T47D (cell line): Measurements from ENCODE around the gene ADCY2.

Experiments used
- DNase-seq, 2 experiments: peaks; one replicate each; pipeline versions ENCODE4 v3.0.0 to v3.0.0-alpha.2; 2011 to 2012; ENCODE audit warnings: low read depth in 1 of 2, low spot score in 1 of 2
- JUND ChIP-seq: IDR thresholded peaks from 2 replicates; pipeline ENCODE4 v1.6.1; 2012; ENCODE audit warnings: low read depth
- in situ Hi-C: cut with HindIII; loops from 2 replicates; pipeline ENCODE4 v1.10.0; 2016; ENCODE audit warnings: low sequenced_read_pairs, low pct_unique_long_range_greater_than_20kb

ADCY2 gene

DNA sequence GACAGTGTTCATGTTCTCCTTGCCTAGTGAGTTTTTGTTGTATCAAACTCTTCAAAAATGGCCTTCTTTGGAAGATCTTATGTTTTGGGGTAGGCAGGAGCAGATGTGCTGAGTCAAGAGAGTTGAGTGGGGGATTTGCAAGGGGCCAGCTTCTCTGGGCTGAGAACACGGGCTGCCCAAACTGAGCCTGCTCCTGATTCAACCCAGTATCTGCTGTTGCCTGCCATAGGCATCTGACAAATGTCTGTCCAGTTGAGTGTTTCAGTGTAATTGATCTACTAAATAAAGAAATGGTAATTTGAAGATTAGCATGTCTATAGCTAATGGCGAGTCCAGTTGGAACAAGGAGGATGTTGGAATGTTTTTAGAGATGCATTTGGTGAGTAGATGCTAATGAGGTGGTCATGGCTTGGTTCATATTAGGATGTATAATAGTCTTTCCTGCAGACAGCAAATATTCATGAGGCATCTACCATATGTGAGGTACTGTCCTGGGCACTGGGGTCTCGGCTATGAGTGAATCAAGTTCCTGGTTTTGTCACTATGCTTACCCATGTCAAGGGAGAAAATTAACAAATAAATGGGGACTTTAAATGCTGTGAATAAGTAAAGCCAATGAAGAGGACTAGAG lies 119.5 kb downstream of the ADCY2 start:
- in situ Hi-C loops = no loop called here
- no peak for DNase-seq
- TF ChIP-seq JUND = no peak

DNA sequence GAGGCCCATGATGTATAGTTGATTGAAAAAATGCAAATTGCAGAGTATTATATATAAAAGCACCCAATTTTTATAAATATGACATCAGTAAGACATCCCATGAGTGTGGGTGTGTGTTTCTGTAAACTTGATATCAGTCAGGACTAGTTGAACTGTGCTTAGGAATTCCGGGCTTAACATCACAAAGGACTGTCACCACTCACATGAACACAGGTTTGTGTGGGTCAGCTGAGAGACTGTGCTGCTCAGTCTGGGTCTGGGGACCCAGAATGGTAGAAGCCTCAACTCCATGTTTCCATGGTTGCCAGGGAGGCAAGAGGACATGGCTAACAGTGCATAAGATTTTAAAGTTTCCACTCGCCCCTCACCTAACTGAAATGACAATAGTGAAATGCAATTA lies 120.3 kb downstream of the ADCY2 start:
- no peak for TF ChIP-seq JUND
- in situ Hi-C loops = no loop called here
- DNase-seq = no peak

GRCh38 chr5:7517006-7517405 lies 121.1 kb downstream of the ADCY2 start:
- in situ Hi-C loops = no loop called here
- no peak for TF ChIP-seq JUND
- DNase-seq = no peak

GRCh38 chr5:7518947-7519560 lies 123.1 kb downstream of the ADCY2 start:
- peak in 1 of 2 experiments; percentile 47 for DNase-seq
- TF ChIP-seq JUND = no peak
- in situ Hi-C loops = no loop called here

DNA sequence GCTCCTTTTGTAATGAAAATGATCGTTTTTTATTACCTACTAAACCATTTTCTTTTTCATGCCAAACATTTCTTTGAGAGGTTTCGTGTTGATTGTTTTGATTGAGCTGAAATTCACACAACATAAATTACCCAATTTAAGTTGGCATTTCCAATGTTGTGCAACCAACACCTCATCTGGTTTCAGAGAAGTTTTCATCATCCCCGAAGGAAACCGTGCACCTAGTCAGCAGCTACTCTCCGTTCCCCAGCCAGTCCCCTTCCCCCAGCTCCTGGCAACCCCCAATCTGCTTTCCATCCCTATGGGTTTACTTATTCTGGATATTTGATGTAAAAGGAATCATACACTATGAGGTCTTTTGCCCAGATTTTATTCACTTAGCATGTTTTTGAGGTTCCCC lies 123.6 kb downstream of the ADCY2 start:
- in situ Hi-C loops = no loop called here
- no peak for TF ChIP-seq JUND
- DNase-seq = no peak

DNA sequence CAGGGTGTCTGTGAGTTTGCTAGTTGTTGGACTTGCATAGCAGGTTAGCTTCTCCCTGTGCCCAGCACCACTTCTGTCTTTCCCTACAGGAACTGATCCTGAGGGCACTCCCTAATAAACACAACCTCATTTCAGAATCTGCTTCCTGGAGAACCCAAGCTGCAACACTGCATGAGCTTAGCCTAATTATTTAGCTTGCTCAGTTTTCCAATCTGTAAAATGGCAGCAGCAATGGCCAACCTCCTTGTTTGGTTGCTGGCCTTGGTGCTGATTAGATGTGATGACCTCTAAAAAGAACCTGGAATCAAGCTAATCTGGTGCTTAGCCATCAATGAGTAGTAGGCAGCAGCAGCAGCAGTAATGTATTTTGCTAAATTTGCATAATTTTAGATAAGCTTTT lies 133.9 kb downstream of the ADCY2 start:
- in situ Hi-C loops = no loop called here
- peak in 1 of 2 experiments; percentile 20 for DNase-seq
- TF ChIP-seq JUND = no peak

GRCh38 chr5:7533941-7534340 lies 138.0 kb downstream of the ADCY2 start:
- TF ChIP-seq JUND = no peak
- in situ Hi-C loops = no loop called here
- DNase-seq = no peak

- no peak for TF ChIP-seq JUND
- in situ Hi-C loops = no loop called here
- DNase-seq = no peak
Measured at GRCh38 chr5:7534505-7534904, 138.6 kb downstream of the ADCY2 start.

DNA sequence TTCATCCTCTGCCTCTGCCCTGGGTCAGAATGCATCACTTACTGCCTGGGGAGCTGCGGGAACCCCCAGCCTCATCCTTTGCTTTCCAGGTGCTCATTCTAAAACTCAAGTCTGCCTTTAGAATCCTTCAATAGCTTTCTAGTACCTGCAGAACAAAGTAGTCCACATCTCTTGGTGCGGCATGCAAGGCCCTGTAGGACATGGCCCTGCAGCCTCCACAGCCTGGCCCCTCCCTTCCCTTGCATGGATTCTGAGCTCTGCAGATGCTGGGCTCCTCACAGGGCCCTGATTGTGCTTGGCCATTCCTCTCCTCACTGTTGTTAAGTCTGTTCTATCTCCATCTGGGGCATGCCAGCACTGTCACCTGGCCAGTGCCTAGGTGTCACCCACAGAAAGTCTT lies 141.6 kb downstream of the ADCY2 start:
- no peak for DNase-seq
- in situ Hi-C loops = no loop called here
- no peak for TF ChIP-seq JUND

DNA sequence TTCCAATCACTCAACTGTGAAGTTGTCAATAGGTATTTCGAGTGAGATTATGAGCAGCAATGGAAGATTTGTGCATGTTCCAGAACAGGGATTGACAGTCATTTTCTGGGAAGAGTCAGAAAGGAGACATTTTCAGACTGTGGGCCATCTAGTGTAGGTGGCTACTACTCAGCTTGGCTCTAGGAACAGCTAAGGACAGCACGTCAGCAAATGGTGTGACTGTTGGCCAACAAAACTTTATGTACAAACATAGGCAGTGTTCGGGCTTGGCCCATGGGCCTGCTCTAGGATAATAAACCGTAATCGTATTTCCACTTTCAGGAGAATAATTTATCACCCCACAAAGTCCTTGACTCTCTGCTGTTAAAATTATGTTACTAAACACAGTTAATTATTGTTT lies 143.6 kb downstream of the ADCY2 start:
- DNase-seq = no peak
- in situ Hi-C loops = no loop called here
- TF ChIP-seq JUND = no peak

DNA sequence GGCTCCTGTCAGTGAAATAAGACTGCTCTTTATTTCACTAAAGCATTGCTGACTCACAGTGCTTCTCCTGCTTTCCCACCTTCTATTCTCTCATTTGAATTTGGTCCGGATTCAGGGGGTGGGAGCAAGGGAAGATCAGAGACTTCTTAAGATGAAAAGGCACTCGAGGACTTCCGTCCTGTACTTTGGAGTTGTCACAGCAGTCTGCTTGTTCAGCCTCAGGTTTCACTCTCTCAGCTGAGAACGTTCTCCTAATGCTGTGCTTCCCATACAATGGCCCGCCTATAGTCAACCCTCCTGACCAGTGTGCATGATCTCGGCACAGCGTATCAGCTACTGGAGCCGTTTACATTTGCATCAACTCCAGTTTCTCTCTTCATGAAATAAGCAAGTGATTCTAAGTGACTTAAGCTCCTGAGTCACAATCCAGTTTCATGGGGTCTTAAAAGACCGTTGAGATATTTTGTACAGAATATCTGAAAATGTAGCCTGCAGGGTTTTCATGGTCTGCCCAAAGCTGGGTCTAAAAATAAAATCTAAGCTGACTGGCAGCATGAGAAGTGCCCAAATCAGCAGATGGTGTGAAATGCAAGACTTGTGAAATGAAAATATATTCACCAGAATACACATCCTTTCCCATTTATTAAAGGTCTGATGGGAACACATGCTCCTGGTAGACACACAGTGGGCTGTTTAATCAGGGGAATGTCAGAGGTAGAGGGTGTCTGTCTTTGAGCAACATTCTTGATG lies 145.0 kb downstream of the ADCY2 start:
- TF ChIP-seq JUND = no peak
- no peak for DNase-seq
- in situ Hi-C loops = no loop called here

DNA sequence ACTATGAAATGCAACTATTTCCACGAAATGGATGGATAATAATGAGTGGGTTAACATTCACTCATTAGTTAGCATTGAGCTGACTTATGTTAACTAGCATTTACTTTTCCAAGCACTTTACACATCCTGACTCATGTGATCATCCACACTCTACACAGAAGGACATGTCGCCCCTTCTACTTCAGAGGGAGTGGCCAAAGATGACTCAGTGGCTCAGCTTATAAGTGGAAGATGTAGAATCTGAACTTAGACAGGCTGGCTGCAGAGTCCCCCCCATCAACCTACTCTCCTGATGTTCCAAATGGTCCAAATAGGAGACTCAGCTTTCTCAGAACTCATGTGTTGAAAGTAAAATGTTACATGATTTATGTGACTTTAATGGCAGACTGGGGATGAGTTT lies 146.0 kb downstream of the ADCY2 start:
- TF ChIP-seq JUND = no peak
- in situ Hi-C loops = no loop called here

GRCh38 chr5:7546555-7546954 lies 150.6 kb downstream of the ADCY2 start:
- in situ Hi-C loops = no loop called here
- no peak for TF ChIP-seq JUND
- no peak for DNase-seq

More for the DNA sequence above, 146.0 kb downstream of the ADCY2 start:
- DNase-seq = no peak

GRCh38 chr5:7548596-7548995 lies 152.7 kb downstream of the ADCY2 start:
- in situ Hi-C loops = no loop called here
- TF ChIP-seq JUND = no peak
- peak in 1 of 2 experiments; percentile 15 for DNase-seq
